Upper lobe of left lung (tissue), 6 donors: ENCODE measurements around the gene ARID5B. TPM values are rescaled to one million over a fixed set of nuclear protein-coding genes. Genes with fewer than 3 reads are reported as not detected.
A peak's percentile ranks its signal among the peaks of the same experiment; 100 is the strongest.

Experiments
- ATAC-seq, 2 donors: fragments of 200-7000 bp; cut with Tn5 transposase; one replicate each; pipeline ENCODE4 v1.9.1; 2022; ENCODE audit warnings: mild to moderate bottlenecking in 2 of 2, moderate library complexity in 2 of 2; ENCODE audit not compliant: low FRiP score in 2 of 2
- DNase-seq, 2 donors: peaks; one replicate each; pipeline ENCODE4 v3.0.0-alpha.2; 2019 to 2020
- H3K27ac ChIP-seq, 4 donors: fragments of 200-600 bp; sonication (generic); one replicate each; pipeline ENCODE4 v1.5.1; 2016 to 2019
- H3K27me3 ChIP-seq, 4 donors: fragments of 200-600 bp; sonication (generic); one replicate each; pipeline ENCODE4 v1.5.1; 2017 to 2019
- H3K36me3 ChIP-seq, 4 donors: fragments of 200-600 bp; sonication (generic); one replicate each; pipeline ENCODE4 v1.5.1; 2016 to 2019
- H3K4me1 ChIP-seq, 4 donors: fragments of 200-600 bp; sonication (generic); one replicate each; pipeline ENCODE4 v1.5.1; 2018 to 2019
- H3K4me3 ChIP-seq, 4 donors: fragments of 200-600 bp; sonication (generic); one replicate each; pipeline ENCODE4 v1.5.1; 2017 to 2019; ENCODE audit warnings: mild to moderate bottlenecking in 2 of 4, moderate library complexity in 1 of 4
- H3K9me3 ChIP-seq, 4 donors: fragments of 200-600 bp; sonication (generic); one replicate each; pipeline ENCODE4 v1.5.1; 2018 to 2019
- EP300 ChIP-seq, 4 donors: sonication (generic); formaldehyde crosslinking; IDR thresholded peaks; one replicate each; pipeline ENCODE4 v1.5.1; 2017; ENCODE audit warnings: antibody characterized with exemption in 4 of 4, control low read depth in 2 of 4
- POLR2A ChIP-seq, 4 donors: fragments of 450-650 bp; IDR thresholded peaks; one replicate each; pipeline ENCODE4 v1.5.1; 2016 to 2017; ENCODE audit warnings: antibody characterized with exemption in 4 of 4, mild to moderate bottlenecking in 2 of 4
- POLR2AphosphoS5 ChIP-seq, 2 donors: sonication (generic); formaldehyde crosslinking; IDR thresholded peaks; one replicate each; pipeline ENCODE4 v1.5.1; 2017; ENCODE audit warnings: antibody characterized with exemption in 2 of 2
- WGBS, 2 donors: methylation state at CpG; one replicate each; pipeline ENCODE4 v1.1.5; 2017 to 2018; 5-methylcytosine and 5-hydroxymethylcytosine counted together
- total RNA-seq, 6 donors: library from RNA; depleted of rRNA in 4 of 6; stranded (reverse); fragments of >200 nt in 4 of 6; gene quantifications; one replicate each; pipeline versions ENCODE4 v1.1.0 to v1.2.1, GENCODE V29; 2016 to 2021
- TF ChIP-seq, protein P1 (sequence below), 6 experiments: fragments of 450-650 bp in 4 of 6; fragments of 200-600 bp in 2 of 6; sonication (generic) in 2 of 6; IDR thresholded peaks; one replicate each; pipeline ENCODE4 v1.5.1; 2016 to 2019; ENCODE audit warnings: antibody characterized with exemption in 6 of 6
- donor health status: DM: no; HTN: no; CAD: no; lungs with moderate emphysema.
- donor health status: DM: no; HTN: yes; CAD: no; lungs with severe emphysema.

ARID5B gene
- total RNA-seq, 6 donors from 2014 or later, result 20.2 to 51.3 (median 28.4) TPM

DNA sequence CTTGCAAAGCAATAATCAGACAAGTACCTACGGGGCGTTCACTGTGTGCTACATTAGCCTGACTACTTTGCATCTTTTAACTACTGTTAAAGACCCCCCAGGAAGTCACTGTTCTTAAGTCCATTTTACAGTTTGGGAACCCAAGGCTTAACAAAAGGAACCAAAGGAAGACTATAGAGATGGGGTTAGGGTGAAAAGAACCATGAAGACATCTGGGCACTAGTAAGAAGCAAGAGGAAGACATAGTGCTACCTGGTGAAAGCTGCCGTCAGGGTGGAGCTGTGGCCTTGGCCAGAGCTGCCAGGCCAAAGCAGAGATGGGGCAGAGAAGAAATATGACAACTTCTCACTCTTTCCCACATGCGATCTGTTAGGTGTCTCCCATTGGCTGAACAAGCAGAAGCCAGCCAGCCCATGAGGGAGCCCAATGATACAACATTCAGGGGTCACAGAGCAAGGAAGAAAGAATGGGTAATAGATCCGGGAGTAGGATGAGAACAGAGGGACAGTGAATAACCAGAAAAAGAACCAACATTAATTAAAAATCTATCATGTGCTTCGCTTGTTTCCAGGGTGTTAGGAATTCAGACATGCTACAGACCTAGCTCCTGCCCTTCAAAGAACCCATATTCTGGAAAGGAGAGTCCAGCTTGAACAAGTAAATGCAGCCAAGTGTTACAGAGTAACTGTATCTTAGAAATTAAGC lies 85.4 kb downstream of the ARID5B start:
- Histone ChIP-seq H3K4me3 (no peak overlapping the region), H3K27me3 (no peaks in the 10 kb centered on the region), H3K36me3 (no peaks in the 10 kb centered on the region), H3K4me1 (peaks cover 4 to 18% (median 13%) of the 10 kb centered on the region in 4 donors), H3K27ac (peak overlapping the region in 3 of 4 donors; percentile 4 to 43 (median 14)), H3K9me3 (no peaks in the 10 kb centered on the region)
- peak in 1 of 2 donors; percentile 34 for ATAC-seq
- DNase-seq, result no peak
- WGBS, 2 donors, result 87 to 92% methylated on average over 6 of the region's 6 CpGs
- TF ChIP-seq EP300 (IDR thresholded peaks at IDR 0.05) (no peak), POLR2AphosphoS5 (IDR thresholded peaks at IDR 0.05) (no peak), POLR2A (IDR thresholded peaks at IDR 0.05) (no peak)
- TF ChIP-seq, protein P1, sequence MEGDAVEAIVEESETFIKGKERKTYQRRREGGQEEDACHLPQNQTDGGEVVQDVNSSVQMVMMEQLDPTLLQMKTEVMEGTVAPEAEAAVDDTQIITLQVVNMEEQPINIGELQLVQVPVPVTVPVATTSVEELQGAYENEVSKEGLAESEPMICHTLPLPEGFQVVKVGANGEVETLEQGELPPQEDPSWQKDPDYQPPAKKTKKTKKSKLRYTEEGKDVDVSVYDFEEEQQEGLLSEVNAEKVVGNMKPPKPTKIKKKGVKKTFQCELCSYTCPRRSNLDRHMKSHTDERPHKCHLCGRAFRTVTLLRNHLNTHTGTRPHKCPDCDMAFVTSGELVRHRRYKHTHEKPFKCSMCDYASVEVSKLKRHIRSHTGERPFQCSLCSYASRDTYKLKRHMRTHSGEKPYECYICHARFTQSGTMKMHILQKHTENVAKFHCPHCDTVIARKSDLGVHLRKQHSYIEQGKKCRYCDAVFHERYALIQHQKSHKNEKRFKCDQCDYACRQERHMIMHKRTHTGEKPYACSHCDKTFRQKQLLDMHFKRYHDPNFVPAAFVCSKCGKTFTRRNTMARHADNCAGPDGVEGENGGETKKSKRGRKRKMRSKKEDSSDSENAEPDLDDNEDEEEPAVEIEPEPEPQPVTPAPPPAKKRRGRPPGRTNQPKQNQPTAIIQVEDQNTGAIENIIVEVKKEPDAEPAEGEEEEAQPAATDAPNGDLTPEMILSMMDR (IDR thresholded peaks at IDR 0.05), result no peak

DNA sequence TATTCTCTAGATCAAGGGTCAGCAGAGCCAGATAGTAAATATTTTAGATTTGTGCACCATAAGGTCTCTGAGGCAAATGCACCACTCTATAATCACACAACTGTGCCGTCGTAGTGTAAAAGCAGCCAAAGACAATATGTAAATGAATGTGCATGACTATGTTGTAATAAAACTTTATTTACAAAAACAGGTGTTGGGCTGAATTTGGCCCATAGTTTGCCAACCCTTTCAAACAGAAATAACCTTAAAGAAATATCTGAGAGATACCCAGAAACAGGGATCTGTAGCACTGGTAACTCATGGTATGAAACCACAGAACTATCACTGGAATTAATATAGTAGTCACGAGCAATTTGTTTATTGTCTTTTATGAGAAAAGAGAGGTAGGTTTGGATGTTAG lies 86.0 kb downstream of the ARID5B start:
- TF ChIP-seq, protein P1 (IDR thresholded peaks at IDR 0.05), result no peak
- TF ChIP-seq POLR2AphosphoS5 (IDR thresholded peaks at IDR 0.05) (no peak), EP300 (IDR thresholded peaks at IDR 0.05) (no peak), POLR2A (IDR thresholded peaks at IDR 0.05) (no peak)
- ATAC-seq (no peak), DNase-seq (no peak)
- 60 to 82% methylated on average over 3 of the region's 3 CpGs for WGBS, 2 donors
- H3K4me3 ChIP-seq, result no peak overlapping the region
- no peaks in the 10 kb centered on the region for H3K27me3 ChIP-seq
- peaks cover 10 to 24% (median 19%) of the 10 kb centered on the region in 4 donors for H3K4me1 ChIP-seq
- H3K9me3 ChIP-seq, result no peaks in the 10 kb centered on the region
- no peaks in the 10 kb centered on the region for H3K36me3 ChIP-seq
- H3K27ac ChIP-seq, result peak overlapping the region in 3 of 4 donors; percentile 4 to 43 (median 14)

DNA sequence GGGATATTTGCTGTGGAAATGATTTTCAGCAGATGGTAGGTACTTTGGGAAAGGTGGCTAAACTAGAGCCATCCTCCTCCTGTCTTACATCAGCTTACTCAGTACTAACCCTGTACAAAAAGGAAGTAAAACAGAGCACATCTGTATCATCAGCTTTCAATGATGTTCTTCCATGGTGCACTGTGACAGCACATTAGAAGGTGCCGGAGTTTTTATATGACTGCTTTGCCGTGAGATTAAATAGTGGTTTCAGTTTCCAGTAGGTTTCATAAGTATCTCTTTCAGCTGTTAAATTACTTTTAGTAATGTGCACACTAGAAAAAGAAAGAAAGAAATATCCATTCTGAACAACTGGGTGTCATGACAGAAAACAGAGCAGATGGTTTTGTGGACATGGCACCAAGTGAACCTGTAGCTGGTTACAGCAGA lies 86.5 kb downstream of the ARID5B start:
- DNase-seq (no peak), ATAC-seq (peak in 1 of 2 donors; percentile 51)
- Histone ChIP-seq H3K9me3 (no peaks in the 10 kb centered on the region), H3K4me1 (peaks cover 10 to 27% (median 22%) of the 10 kb centered on the region in 4 donors), H3K27ac (peak overlapping the region; percentile 4 to 43 (median 16)), H3K27me3 (no peaks in the 10 kb centered on the region), H3K4me3 (no peak overlapping the region), H3K36me3 (no peaks in the 10 kb centered on the region)
- TF ChIP-seq POLR2A (IDR thresholded peaks at IDR 0.05), result no peak
- TF ChIP-seq, protein P1 (IDR thresholded peaks at IDR 0.05), result no peak
- TF ChIP-seq EP300 (IDR thresholded peaks at IDR 0.05), result no peak
- TF ChIP-seq POLR2AphosphoS5 (IDR thresholded peaks at IDR 0.05), result no peak
- WGBS, 2 donors, result 15 to 21% methylated on average over 2 of the region's 2 CpGs

DNA sequence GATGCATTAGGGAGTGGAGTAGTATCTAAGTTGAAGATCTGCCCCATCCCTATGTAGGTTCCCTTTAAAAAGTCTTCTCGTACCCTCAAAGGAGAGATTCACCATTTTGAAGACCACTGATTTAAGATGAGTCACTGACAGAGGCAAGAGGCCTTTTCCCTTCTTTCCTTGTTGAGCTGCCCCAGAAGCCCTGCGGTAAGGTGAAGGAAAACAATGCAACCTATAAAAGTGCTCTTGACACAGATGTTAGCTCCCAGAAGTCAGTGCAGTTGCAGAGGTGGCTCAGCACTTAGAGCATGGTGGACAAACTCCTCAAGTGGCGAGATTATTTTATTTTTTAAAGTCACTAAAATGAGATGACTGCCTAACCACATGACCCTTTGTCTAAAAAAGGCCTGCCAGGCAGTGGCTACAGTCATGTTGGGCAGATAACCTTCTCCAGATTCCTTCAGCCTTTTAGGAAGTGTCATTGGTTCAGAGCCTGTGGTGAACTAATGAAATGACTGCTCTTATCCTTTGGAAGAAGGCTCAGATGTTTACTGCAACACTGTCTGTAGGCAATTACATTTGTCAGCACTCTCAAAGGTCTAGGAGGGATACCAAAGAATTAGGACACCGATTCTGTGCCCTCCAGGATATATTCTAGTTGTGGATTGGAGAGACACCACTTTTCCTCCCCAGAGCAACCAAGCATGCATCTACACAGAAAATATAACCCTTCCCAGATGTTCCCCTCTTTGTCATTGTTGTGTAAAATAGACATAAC lies 88.7 kb downstream of the ARID5B start:
- no peak for ATAC-seq
- Histone ChIP-seq H3K4me3 (no peak overlapping the region), H3K36me3 (no peaks in the 10 kb centered on the region), H3K9me3 (no peaks in the 10 kb centered on the region), H3K27me3 (no peaks in the 10 kb centered on the region), H3K4me1 (peaks cover 29 to 48% (median 40%) of the 10 kb centered on the region in 4 donors), H3K27ac (peak overlapping the region in 1 of 4 donors; percentile 5)
- no peak for DNase-seq
- no peak for TF ChIP-seq EP300 (IDR thresholded peaks at IDR 0.05)
- TF ChIP-seq POLR2AphosphoS5 (IDR thresholded peaks at IDR 0.05), result no peak
- TF ChIP-seq, protein P1 (IDR thresholded peaks at IDR 0.05), result no peak
- no peak for TF ChIP-seq POLR2A (IDR thresholded peaks at IDR 0.05)
- 88 to 93% methylated on average over 4 of the region's 4 CpGs for WGBS, 2 donors
